K562 (cell line): ENCODE results near the gene ABHD3. TPM values are rescaled to one million over a fixed set of nuclear protein-coding genes. Genes with fewer than 3 reads are reported as not detected.

Experiments
- BRD4 ChIP-seq: fragments of 200-600 bp; sonication (generic); IDR thresholded peaks from 2 replicates; pipeline ENCODE4 v1.6.1; 2017; ENCODE audit warnings: inconsistent platforms
- DIDO1 ChIP-seq: fragments of 450-650 bp; IDR thresholded peaks from 2 replicates; pipeline ENCODE4 v1.6.1; 2016; ENCODE audit warnings: low read depth, missing biosample characterization, missing genetic modification characterization
- FOXM1 ChIP-seq, 2 experiments: fragments of 450-650 bp in 1 of 2; sonication (generic) in 1 of 2; formaldehyde crosslinking in 1 of 2; IDR thresholded peaks; 2 replicates each; pipeline versions ENCODE4 v1.6.1 to v1.9.0; 2017 to 2022; ENCODE audit warnings: low read depth in 2 of 2, mild to moderate bottlenecking in 2 of 2, missing genetic modification reagents in 1 of 2, moderate library complexity in 1 of 2
- FOXP1 ChIP-seq: sonication (generic); formaldehyde crosslinking; IDR thresholded peaks from 2 replicates; pipeline ENCODE4 v1.8.0; 2022; ENCODE audit warnings: mild to moderate bottlenecking, missing genetic modification reagents
- HMGN3 ChIP-seq: IDR thresholded peaks from 2 replicates; pipeline ENCODE4 v1.6.1; 2011; ENCODE audit warnings: borderline replicate concordance, low read depth, mild to moderate bottlenecking, mixed read lengths, low read length; ENCODE audit not compliant: insufficient read length; ENCODE audit errors: extremely low read depth
- JUND ChIP-seq, 2 experiments: IDR thresholded peaks; 2 replicates in 1 of 2; 3 replicates in 1 of 2; pipeline ENCODE4 v1.6.1; 2011; ENCODE audit warnings: borderline replicate concordance in 2 of 2, low read depth in 2 of 2, low read length in 2 of 2, improper control_type of control experiment in 1 of 2, missing biosample characterization in 1 of 2, missing genetic modification characterization in 1 of 2, missing genetic modification reagents in 1 of 2
- KAT2B ChIP-seq: IDR thresholded peaks from one replicate; pipeline ENCODE4 v1.6.1; 2012; ENCODE audit warnings: low read depth, mild to moderate bottlenecking, control low read depth, inconsistent platforms, low read length, moderate library complexity
- KAT7 ChIP-seq: sonication (generic); formaldehyde crosslinking; IDR thresholded peaks from 2 replicates; pipeline ENCODE4 v1.8.0; 2022; ENCODE audit warnings: missing genetic modification reagents, mild to moderate bottlenecking, borderline replicate concordance
- L3MBTL2 ChIP-seq: fragments of 450-650 bp; IDR thresholded peaks from 2 replicates; pipeline ENCODE4 v1.6.1; 2016; ENCODE audit warnings: mild to moderate bottlenecking, moderate library complexity
- NR2C1 ChIP-seq, 2 experiments: fragments of 450-650 bp; IDR thresholded peaks; 2 replicates each; pipeline ENCODE4 v1.6.1; 2017; ENCODE audit warnings: mild to moderate bottlenecking in 2 of 2, antibody characterized with exemption in 1 of 2, inconsistent platforms in 1 of 2, missing compliant biosample characterization in 1 of 2, missing genetic modification characterization in 1 of 2
- PHTF2 ChIP-seq: fragments of 250-450 bp; sonication (Bioruptor Pico); IDR thresholded peaks from 2 replicates; pipeline ENCODE4 v1.5.0; 2021; ENCODE audit warnings: mild to moderate bottlenecking
- SAP30 ChIP-seq: fragments of 200-600 bp; sonication (generic); IDR thresholded peaks from 2 replicates; pipeline ENCODE4 v1.6.1; 2012; ENCODE audit warnings: borderline replicate concordance, low read depth, mild to moderate bottlenecking, moderate library complexity, low read length, control low read depth, inconsistent platforms; ENCODE audit not compliant: insufficient read depth, poor library complexity, severe bottlenecking
- STAT5A ChIP-seq: IDR thresholded peaks from 2 replicates; pipeline ENCODE4 v1.6.1; 2012; ENCODE audit warnings: low read length, inconsistent platforms, borderline replicate concordance
- TBL1XR1 ChIP-seq, 2 experiments: IDR thresholded peaks; 2 replicates each; pipeline ENCODE4 v1.6.1; 2012; ENCODE audit warnings: improper control_type of control experiment in 2 of 2, low read length in 2 of 2, mild to moderate bottlenecking in 1 of 2
- TEAD2 ChIP-seq: fragments of 450-650 bp; IDR thresholded peaks from 2 replicates; pipeline ENCODE4 v1.6.1; 2016; ENCODE audit warnings: missing genetic modification characterization, control low read depth, missing compliant biosample characterization
- TRIM28 ChIP-seq: fragments of 450-650 bp; IDR thresholded peaks from 2 replicates; pipeline ENCODE4 v1.6.1; 2017
- polyA plus RNA-seq, 8 experiments: library from polyadenylated mRNA; depleted of rRNA in 4 of 8; stranded (reverse) in 5 of 8; unstranded in 3 of 8; fragments of >200 nt; fragmentation: Nextera tagmentation in 2 of 8; fragmentation: Illumina TruSeq in 1 of 8; extraction: Ambion mirVana in 2 of 8; extraction: Trizol in 1 of 8; gene quantifications; 2 replicates each; pipeline versions ENCODE4 v1.2.1 to v1.2.3, GENCODE V29; 2011 to 2014; ENCODE audit warnings: inconsistent platforms in 1 of 8, missing spikeins in 1 of 8
- total RNA-seq, 7 experiments: library from RNA; depleted of rRNA in 6 of 7; stranded (reverse); fragments of >200 nt in 6 of 7; fragmentation: Illumina TruSeq in 2 of 7; extraction: Trizol in 2 of 7; gene quantifications; 2 replicates each; pipeline versions ENCODE4 v1.2.1 to v1.2.3, GENCODE V29; 2011 to 2021; ENCODE audit warnings: low replicate concordance in 1 of 7
- TF ChIP-seq, protein P1 (sequence below): conservative IDR thresholded peaks from 2 replicates; pipeline ENCODE4 v1.6.1; 2011; ENCODE audit warnings: low read depth, mild to moderate bottlenecking, low read length; ENCODE audit not compliant: control insufficient read depth
- TF ChIP-seq, protein P2 (sequence below): sonication (generic); formaldehyde crosslinking; IDR thresholded peaks from 2 replicates; pipeline ENCODE4 v1.8.1; 2022; ENCODE audit warnings: missing genetic modification reagents
- TF ChIP-seq, protein P3 (sequence below): fragments of 250-450 bp; sonication (Bioruptor Pico); IDR thresholded peaks from 2 replicates; pipeline ENCODE4 v1.8.0; 2021; ENCODE audit warnings: borderline replicate concordance, mild to moderate bottlenecking, moderate library complexity; ENCODE audit not compliant: poor library complexity, severe bottlenecking
- TF ChIP-seq, protein P4 (sequence below): sonication (generic); IDR thresholded peaks from 2 replicates; pipeline ENCODE4 v1.6.1; 2016

The ABHD3 gene
- total and polyA plus RNA-seq, 9 of the 15 experiments (the other 6 are each of a cell fraction or from before 2014, with no cell fraction given) = 6.3 to 38.8 (median 19.4) TPM

DNA sequence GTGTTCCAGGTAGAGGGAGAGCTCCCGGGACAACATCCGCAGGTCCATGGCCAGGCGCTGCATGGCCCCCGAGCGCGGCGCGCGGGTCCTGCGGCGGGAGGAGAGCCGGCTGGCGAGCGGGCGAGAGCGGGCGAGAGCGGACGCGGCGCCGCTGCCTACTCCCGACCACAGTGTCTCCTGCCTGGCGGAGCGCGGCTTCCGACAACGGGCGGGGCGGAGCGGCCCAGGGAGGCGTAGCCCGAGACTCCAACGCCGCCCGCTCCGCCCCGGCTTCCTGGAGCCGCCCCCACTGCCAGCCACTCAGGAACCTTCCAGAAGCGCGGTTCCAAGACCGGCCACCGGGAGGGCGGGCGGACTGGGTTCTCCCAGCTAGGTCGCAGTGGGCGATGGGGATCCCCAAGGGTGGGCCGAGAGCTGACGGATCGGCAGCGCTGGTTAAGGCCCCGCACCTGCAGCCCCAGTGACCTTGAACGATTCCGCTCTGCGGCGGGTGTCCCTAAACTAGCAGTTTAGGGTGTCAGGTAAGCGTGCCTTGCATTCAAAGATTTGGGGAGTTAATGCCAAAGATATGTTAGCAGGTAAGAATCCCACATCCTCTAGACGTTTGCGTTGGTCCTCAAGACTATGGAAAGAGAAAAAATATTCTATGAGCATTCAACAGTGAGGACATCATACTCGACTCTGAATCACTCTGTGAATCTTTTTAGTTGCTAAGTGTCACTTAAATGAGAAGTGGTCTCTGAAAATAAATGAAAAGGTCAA is at the start of gene ABHD3 (continued):
- TF ChIP-seq FOXM1 (IDR thresholded peaks at IDR 0.05; ENCODE audit: low read depth) (no peak), FOXM1 (CRISPR knock-in tag; IDR thresholded peaks at IDR 0.05; ENCODE audit: low read depth) (no peak), L3MBTL2 (peak; percentile 34), DIDO1 (no peak), SAP30 (peak; percentile 43), KAT7 (CRISPR knock-in tag) (no peak), JUND (IDR thresholded peaks at IDR 0.05; ENCODE audit: borderline replicate concordance, low read depth, low read length) (no peak), JUND (tag; IDR thresholded peaks at IDR 0.05; ENCODE audit: borderline replicate concordance, low read depth, low read length) (no peak; the same call in 2 of the 3 replicates), BRD4 (no peak), TBL1XR1 (IDR thresholded peaks at IDR 0.05; ENCODE audit: low read length in 2 of 2) (no peak), HMGN3 (peak; percentile 59), KAT2B (no peak), FOXP1 (0 out of 2 replicates have a peak, but pooled peaks have one; percentile 36), TRIM28 (0 out of 2 replicates have a peak, but pooled peaks have one; percentile 31), TEAD2 (tag) (no peak), NR2C1 (IDR thresholded peaks at IDR 0.05) (no peak), NR2C1 (tag; IDR thresholded peaks at IDR 0.05) (no peak), STAT5A (no peak), PHTF2 (peak; percentile 45; the same call in 1 of the 2 replicates)
- TF ChIP-seq, protein P1, sequence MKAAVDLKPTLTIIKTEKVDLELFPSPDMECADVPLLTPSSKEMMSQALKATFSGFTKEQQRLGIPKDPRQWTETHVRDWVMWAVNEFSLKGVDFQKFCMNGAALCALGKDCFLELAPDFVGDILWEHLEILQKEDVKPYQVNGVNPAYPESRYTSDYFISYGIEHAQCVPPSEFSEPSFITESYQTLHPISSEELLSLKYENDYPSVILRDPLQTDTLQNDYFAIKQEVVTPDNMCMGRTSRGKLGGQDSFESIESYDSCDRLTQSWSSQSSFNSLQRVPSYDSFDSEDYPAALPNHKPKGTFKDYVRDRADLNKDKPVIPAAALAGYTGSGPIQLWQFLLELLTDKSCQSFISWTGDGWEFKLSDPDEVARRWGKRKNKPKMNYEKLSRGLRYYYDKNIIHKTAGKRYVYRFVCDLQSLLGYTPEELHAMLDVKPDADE = 0 out of 2 replicates have a peak, but pooled peaks have one; percentile 40
- TF ChIP-seq, protein P2, sequence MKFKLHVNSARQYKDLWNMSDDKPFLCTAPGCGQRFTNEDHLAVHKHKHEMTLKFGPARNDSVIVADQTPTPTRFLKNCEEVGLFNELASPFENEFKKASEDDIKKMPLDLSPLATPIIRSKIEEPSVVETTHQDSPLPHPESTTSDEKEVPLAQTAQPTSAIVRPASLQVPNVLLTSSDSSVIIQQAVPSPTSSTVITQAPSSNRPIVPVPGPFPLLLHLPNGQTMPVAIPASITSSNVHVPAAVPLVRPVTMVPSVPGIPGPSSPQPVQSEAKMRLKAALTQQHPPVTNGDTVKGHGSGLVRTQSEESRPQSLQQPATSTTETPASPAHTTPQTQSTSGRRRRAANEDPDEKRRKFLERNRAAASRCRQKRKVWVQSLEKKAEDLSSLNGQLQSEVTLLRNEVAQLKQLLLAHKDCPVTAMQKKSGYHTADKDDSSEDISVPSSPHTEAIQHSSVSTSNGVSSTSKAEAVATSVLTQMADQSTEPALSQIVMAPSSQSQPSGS (CRISPR knock-in tag) = no peak
- TF ChIP-seq, protein P3, sequence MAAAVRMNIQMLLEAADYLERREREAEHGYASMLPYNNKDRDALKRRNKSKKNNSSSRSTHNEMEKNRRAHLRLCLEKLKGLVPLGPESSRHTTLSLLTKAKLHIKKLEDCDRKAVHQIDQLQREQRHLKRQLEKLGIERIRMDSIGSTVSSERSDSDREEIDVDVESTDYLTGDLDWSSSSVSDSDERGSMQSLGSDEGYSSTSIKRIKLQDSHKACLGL (CRISPR knock-in tag) = no peak
- TF ChIP-seq, protein P4, sequence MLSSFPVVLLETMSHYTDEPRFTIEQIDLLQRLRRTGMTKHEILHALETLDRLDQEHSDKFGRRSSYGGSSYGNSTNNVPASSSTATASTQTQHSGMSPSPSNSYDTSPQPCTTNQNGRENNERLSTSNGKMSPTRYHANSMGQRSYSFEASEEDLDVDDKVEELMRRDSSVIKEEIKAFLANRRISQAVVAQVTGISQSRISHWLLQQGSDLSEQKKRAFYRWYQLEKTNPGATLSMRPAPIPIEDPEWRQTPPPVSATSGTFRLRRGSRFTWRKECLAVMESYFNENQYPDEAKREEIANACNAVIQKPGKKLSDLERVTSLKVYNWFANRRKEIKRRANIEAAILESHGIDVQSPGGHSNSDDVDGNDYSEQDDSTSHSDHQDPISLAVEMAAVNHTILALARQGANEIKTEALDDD = no peak
